Uterus (tissue), 2 donors: ENCODE measurements around the gene CD2AP.

ENCODE experiments used
- POLR2A ChIP-seq, 2 donors: fragments of 450-650 bp; IDR thresholded peaks; one replicate each; pipeline ENCODE4 v1.6.1; 2016; ENCODE audit warnings: antibody characterized with exemption in 2 of 2, mild to moderate bottlenecking in 1 of 2, moderate library complexity in 1 of 2
- TF ChIP-seq, protein P1 (sequence below), 4 experiments: fragments of 200-600 bp in 2 of 4; fragments of 450-650 bp in 2 of 4; sonication (generic) in 2 of 4; IDR thresholded peaks; one replicate each; pipeline ENCODE4 v1.5.1; 2016 to 2019; ENCODE audit warnings: antibody characterized with exemption in 4 of 4, mild to moderate bottlenecking in 2 of 4, moderate library complexity in 1 of 4

- TF ChIP-seq, protein P1, sequence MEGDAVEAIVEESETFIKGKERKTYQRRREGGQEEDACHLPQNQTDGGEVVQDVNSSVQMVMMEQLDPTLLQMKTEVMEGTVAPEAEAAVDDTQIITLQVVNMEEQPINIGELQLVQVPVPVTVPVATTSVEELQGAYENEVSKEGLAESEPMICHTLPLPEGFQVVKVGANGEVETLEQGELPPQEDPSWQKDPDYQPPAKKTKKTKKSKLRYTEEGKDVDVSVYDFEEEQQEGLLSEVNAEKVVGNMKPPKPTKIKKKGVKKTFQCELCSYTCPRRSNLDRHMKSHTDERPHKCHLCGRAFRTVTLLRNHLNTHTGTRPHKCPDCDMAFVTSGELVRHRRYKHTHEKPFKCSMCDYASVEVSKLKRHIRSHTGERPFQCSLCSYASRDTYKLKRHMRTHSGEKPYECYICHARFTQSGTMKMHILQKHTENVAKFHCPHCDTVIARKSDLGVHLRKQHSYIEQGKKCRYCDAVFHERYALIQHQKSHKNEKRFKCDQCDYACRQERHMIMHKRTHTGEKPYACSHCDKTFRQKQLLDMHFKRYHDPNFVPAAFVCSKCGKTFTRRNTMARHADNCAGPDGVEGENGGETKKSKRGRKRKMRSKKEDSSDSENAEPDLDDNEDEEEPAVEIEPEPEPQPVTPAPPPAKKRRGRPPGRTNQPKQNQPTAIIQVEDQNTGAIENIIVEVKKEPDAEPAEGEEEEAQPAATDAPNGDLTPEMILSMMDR (IDR thresholded peaks at IDR 0.05): no peak
- TF ChIP-seq POLR2A (IDR thresholded peaks at IDR 0.05): no peak
Observed at GRCh38 chr6:47520282-47520681, 42.7 kb downstream of the CD2AP start.
